MM.1S (cell line): Measurements from ENCODE around the gene PCP2.

Source experiments
- EZH2 ChIP-seq: fragments of 300-600 bp; sonication (generic); optimal IDR thresholded peaks from 2 replicates; pipeline ENCODE3; 2017; ENCODE audit warnings: low read depth, mild to moderate bottlenecking, antibody characterized with exemption, low read length, mixed read lengths
- EZH2phosphoT487 ChIP-seq: fragments of 300-600 bp; sonication (generic); IDR thresholded peaks from 2 replicates; pipeline ENCODE4 v1.6.1; 2018; ENCODE audit warnings: antibody characterized with exemption, low read length
- TF ChIP-seq, protein P1 (sequence below): fragments of 300-600 bp; sonication (generic); IDR thresholded peaks from 2 replicates; pipeline ENCODE4 v1.5.1; 2016; ENCODE audit warnings: antibody characterized with exemption, low read length, mixed read lengths

DNA sequence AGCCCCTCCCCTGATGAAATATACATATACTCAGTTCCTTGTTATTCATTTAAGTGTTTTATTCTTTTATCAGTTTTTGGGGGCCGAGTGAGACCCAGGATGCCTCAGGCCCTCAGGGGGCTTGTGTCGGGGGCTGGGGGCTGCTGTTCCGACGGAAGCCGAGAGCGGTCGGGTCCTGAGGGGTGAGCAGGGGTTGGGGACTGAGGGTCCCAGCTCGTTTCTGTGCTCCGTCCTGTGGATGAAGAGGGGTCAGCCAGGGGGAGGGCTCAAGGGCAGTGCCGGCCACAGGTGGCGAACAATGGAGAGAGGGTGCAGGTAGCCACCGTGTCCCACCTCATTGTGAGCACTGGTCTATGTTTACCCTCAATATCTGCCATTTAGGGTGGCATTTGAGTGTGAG, 1.9 kb downstream of the PCP2 start:
- TF ChIP-seq, protein P1, sequence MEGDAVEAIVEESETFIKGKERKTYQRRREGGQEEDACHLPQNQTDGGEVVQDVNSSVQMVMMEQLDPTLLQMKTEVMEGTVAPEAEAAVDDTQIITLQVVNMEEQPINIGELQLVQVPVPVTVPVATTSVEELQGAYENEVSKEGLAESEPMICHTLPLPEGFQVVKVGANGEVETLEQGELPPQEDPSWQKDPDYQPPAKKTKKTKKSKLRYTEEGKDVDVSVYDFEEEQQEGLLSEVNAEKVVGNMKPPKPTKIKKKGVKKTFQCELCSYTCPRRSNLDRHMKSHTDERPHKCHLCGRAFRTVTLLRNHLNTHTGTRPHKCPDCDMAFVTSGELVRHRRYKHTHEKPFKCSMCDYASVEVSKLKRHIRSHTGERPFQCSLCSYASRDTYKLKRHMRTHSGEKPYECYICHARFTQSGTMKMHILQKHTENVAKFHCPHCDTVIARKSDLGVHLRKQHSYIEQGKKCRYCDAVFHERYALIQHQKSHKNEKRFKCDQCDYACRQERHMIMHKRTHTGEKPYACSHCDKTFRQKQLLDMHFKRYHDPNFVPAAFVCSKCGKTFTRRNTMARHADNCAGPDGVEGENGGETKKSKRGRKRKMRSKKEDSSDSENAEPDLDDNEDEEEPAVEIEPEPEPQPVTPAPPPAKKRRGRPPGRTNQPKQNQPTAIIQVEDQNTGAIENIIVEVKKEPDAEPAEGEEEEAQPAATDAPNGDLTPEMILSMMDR = no peak
- TF ChIP-seq EZH2phosphoT487 (no peak), EZH2 (no peak)
